Activated CD4-positive, alpha-beta T cell treated with anti-CD3 and anti-CD28 coated beads, Interleukin-2, amount 50 U/mL, for 4 hours (primary cell): ENCODE measurements around the gene MRPS7.

ENCODE experiments used
- DNase-seq, 2 experiments: peaks; one replicate each; pipeline ENCODE4 v3.0.0-alpha.2; 2020

The MRPS7 gene

GRCh38 chr17:75261336-75262111 is at the start of gene MRPS7, which contains the start of gene GGA3:
Gene MRPS7 (plus strand): TSS chr17:75261879. CDS start chr17:75261901, 22 bp downstream.
Gene GGA3 (minus strand): TSS chr17:75261606. CDS start chr17:75261587, 19 bp downstream.
- DNase-seq: peak; percentile 95

GRCh38 chr17:75218131-75218530 is 43.5 kb upstream of the MRPS7 start:
- DNase-seq: no peak

- DNase-seq: no peak
Observed at GRCh38 chr17:75219815-75220214, 41.9 kb upstream of the MRPS7 start.

DNA sequence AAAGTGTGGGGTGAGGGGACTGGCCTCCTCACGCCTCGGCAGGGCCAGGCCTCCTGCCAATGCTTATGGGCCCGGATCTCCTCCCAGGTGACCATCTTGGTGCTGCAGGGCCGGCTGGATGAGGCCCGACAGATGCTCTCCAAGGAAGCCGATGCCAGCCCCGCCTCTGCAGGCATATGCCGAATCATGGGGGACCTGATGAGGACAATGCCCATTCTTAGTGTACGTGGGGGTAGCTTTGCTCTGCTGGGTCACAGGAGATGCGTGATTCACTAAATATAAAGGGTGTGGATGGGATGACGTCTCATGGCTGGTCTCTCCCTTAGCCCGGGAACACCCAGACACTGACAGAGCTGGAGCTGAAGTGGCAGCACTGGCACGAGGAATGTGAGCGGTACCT is 36.7 kb upstream of the MRPS7 start:
- no peak for DNase-seq

- no peak for DNase-seq
Observed at GRCh38 chr17:75227729-75228128, 34.0 kb upstream of the MRPS7 start.

- no peak for DNase-seq
Observed at GRCh38 chr17:75228305-75228704, 33.4 kb upstream of the MRPS7 start.

- DNase-seq: no peak
Observed at GRCh38 chr17:75228847-75229246, 32.8 kb upstream of the MRPS7 start.

DNA sequence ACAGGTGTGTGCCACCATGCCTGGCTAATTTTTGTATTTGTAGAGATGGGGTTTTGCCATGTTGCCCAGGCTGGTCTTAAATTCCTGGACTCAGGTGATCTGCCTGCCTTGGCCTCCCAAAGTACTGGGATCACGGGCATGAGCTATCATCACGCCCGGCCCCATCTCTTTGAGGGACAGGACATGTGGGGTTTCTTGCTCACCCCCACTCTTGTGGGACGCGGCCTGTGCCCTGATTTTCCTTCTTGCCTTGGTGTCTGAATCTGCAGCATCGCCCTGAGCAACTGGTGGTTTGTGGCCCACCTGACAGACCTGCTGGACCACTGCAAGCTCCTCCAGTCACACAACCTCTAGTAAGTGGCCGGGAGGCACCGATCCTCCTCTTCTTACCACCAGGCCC is 30.6 kb upstream of the MRPS7 start:
- DNase-seq: no peak

GRCh38 chr17:75231741-75232464 is 29.8 kb upstream of the MRPS7 start:
- DNase-seq: no peak

- DNase-seq: no peak
Observed at GRCh38 chr17:75232786-75233185, 28.9 kb upstream of the MRPS7 start.

DNA sequence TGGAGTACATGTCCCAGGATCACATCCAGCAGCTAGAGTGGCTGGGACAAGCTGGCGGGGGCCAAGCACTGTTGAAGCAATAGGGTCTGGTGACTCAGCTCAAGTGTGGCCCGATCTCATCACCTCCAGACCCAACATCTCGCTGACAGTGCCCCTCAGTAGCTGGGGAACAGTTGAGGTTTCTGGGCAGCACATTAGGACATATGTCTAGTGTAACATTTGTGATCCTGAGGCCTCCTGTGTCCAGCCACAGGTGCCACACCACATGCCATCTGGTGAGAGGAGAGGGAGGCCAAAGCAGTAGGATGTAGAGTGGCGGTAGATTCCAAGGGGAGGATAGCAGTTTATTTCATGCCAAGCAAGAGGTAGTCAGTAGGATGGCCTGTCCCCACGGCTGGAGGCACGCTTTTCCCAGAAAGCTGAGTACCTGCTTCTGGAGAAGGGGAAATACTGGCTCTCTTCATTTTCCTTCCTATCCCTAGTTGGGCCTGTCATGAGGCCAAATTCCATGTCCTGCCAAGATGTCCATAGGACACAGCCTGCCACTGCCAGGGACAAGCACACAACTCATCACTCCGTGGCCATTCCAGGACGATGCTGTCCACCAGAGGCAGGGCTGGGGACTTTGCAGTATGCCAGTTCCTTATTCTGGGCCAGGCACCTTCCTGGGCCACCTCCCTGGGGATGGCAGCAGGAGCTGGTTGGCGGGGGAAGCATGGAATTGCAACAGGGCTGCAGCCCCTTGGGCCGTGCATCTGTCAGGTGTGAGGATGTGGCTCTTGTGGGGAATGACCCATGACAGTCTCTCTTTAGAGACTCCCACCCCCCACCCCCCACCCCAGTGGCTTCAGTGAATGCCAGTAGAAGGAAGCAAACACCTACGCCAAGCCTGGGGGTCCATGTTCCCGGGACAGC is 24.3 kb upstream of the MRPS7 start:
- no peak for DNase-seq

GRCh38 chr17:75238020-75238580 is 23.6 kb upstream of the MRPS7 start:
- DNase-seq: no peak

DNA sequence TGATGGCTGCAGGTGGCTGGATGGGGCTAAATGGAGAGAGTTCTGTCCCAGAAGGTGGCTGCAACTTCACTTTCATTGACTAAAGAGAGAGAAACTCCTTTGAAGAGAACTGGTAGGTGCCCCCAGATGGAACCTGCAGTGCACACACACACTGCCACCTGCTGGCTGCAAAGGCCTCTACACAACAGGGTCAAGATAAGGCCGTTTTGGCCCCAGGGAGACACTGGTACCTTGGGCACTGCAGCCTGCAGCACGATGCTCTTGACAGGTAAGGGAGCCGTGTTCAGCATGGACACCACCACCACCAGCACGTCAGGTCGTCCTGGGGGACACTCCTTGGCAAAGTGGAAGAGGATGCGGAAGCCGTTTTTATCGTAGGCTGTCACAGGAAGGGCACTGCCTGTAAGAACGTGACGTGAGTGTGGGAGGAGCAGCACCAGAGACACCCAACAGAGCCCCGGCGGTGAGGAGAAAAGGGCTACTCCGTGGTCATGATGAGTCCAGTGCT is 22.9 kb upstream of the MRPS7 start:
- peak; percentile 51 to 56 for DNase-seq

GRCh38 chr17:75239214-75239613 is 22.5 kb upstream of the MRPS7 start:
- DNase-seq: no peak

DNA sequence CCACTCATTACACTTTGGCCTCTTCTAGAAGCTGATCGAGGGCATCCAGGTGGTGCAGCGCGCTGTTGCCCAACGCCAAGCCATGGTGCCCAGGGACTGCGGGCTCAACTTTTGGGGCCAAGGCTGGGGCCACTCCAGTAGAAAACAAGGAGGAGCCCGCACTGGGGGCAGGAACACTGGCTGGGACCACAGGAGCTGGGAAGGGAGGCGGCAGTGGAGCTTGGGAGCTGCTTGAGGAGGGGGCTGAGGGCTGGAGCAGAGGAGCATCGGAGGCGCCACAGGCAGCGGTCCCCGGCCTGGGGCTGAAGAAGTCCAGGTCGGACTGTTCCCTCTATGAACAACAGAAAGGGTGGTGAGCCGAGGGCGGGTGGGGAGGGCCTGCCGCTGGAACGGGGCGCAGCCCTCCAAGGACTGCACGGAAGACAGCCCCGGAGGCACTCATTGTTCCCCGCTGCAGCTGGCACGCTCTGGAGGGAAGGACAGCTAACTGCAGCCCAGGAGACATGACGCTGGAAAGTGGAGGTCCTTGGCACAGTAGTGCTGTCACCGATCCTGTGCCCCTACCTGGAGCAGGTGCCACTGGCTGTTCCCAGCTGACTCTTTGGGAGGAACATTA is 21.8 kb upstream of the MRPS7 start:
- no peak for DNase-seq

DNA sequence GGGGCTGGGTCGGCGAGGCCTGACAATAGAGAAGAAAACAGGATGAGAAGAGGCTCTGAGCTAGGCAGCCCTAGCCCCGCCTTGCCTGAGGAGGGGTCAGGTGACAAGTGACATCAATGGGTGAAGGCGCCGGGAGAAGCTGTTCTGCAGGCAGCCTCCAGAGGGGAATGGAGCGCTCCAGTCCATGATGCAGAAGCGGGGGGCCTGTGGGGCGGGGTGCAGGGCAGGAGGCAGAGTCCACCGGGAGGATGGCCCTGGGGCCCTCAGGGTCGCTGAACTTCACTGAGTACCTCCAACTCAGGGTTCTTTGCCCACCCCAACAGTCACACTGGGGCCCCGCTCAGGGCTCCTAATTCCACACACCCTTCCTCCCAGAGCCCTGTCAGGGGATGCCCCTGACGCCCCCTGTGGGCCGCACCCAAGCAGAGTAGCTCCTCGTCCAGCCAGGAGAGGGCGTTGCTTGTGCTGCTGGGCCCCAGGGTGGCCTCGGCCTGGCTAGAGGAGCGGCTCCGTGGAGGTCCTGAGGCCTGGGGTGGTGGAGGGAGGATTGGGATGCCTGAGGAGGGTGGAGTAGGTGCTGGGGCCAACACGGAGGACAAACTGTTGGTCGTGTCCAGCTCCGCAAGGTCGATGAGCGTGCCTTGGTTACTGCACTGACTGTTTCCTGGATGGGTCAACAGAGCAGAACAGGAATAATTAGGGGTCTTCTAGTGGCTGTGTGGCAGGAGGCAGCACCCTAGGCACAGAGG is 21.1 kb upstream of the MRPS7 start:
- peak; percentile 31 to 40 for DNase-seq

DNA sequence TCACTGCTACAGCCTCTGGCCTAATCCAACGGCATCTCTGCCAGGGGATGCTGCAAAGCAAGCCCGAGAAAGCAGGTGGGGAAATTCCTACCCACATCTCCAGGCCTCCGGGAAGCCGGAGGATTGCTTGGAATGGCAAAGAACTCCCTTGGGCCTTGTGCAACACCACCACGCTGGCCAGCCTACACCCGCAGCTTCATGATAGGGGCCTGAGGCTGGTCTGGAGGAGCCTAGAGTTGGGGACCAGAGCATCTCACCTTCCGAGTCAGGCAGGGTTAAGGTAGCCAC is 20.6 kb upstream of the MRPS7 start:
- DNase-seq: no peak

DNA sequence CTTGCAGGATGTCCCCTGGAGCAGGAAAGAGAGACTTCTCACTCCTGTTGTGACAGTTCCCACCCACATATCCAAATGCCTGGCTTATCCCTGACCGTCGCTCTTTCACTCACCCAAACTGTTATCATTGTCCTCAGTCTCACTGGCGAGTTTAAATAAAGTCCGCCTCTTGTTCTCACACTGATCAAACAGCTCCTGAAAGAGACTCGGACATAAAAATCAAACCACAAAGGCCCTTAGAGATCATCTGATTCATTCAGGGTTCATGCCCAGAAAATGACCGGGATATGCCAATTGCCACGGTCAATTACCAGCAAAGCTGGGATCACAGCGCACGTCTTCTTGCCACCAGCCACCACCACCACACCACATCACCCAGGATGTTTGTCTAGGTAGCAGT is 20.2 kb upstream of the MRPS7 start:
- DNase-seq: no peak

DNA sequence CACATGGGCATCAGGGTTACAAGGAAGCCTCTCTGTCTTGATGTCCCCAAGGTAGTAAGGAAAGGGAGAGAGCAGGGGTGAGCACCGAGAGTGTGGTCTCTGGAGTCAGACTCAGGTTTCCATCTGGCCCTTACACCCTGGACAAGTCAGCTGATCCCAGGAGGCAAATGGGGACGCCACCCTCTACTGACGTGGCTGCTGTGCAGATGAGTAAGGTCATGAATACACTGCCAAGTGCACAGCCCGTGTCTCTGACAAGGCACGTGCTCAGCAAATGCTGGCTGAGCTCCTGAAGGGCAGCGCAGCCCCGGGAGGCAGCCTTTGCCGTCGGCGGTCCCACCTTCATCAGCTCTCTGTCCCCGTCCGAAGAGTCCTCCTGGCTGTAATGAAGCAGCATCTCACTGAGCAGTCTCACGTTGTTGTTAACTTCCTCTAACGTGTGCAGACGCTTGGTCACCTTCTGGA is 19.7 kb upstream of the MRPS7 start:
- DNase-seq: peak in 1 of 2 experiments; percentile 24

GRCh38 chr17:75242461-75243042 is 19.1 kb upstream of the MRPS7 start:
- DNase-seq: peak; percentile 22 to 41
